Measurements from ENCODE around the gene PDIA6.

The PDIA6 gene

GRCh38 chr2:10812362-10813162 lies at the start of gene PDIA6:
PDIA6 (minus strand) TSS chr2:10812785; CDS start chr2:10812696, 89 bp downstream.
- DNase-seq, result peak; percentile 94

- DNase-seq, result no peak
Observed at GRCh38 chr2:10862330-10862729, 49.7 kb upstream of the PDIA6 start.

GRCh38 chr2:10861765-10862164 lies 49.2 kb upstream of the PDIA6 start:
- DNase-seq, result no peak

GRCh38 chr2:10860814-10861325 lies 48.3 kb upstream of the PDIA6 start:
- no peak for DNase-seq

- no peak for DNase-seq
Observed at GRCh38 chr2:10860081-10860813, 47.7 kb upstream of the PDIA6 start.

- no peak for DNase-seq
Observed at GRCh38 chr2:10859278-10859677, 46.7 kb upstream of the PDIA6 start.

GRCh38 chr2:10848541-10848940 lies 36.0 kb upstream of the PDIA6 start:
- peak; percentile 16 for DNase-seq

GRCh38 chr2:10847008-10847407 lies 34.4 kb upstream of the PDIA6 start:
- no peak for DNase-seq

GRCh38 chr2:10846110-10846861 lies 33.7 kb upstream of the PDIA6 start:
- DNase-seq, result no peak

- no peak for DNase-seq
Observed at GRCh38 chr2:10845640-10846039, 33.1 kb upstream of the PDIA6 start.

- DNase-seq, result peak; percentile 50
Observed at GRCh38 chr2:10844097-10844496, 31.5 kb upstream of the PDIA6 start.

- DNase-seq, result no peak
Observed at GRCh38 chr2:10842506-10842905, 29.9 kb upstream of the PDIA6 start.

GRCh38 chr2:10841547-10842219 lies 29.1 kb upstream of the PDIA6 start:
- no peak for DNase-seq

GRCh38 chr2:10839813-10840212 lies 27.2 kb upstream of the PDIA6 start:
- DNase-seq, result no peak

GRCh38 chr2:10838734-10839133 lies 26.1 kb upstream of the PDIA6 start:
- DNase-seq, result no peak

- DNase-seq, result no peak
Observed at GRCh38 chr2:10837298-10838266, 25.0 kb upstream of the PDIA6 start.

- DNase-seq, result peak; percentile 66
Observed at GRCh38 chr2:10835052-10835970, 22.7 kb upstream of the PDIA6 start.

GRCh38 chr2:10834068-10834655 lies 21.6 kb upstream of the PDIA6 start:
- no peak for DNase-seq

- no peak for DNase-seq
Observed at GRCh38 chr2:10833021-10833420, 20.4 kb upstream of the PDIA6 start.

Data from NCI-H1436 (cell line).